GM21360 (cell line): Measurements from ENCODE around the gene KIAA1210.
"Not testable (repeated sequence)": the region's sequence is repeated elsewhere in the genome, so short reads cannot be mapped to it uniquely, and the experiment has no call there.

Experiments
- ATAC-seq: cut with Tn5 transposase; IDR thresholded peaks from one replicate; pipeline ENCODE4 v1.9.1; 2021; ENCODE audit warnings: mild to moderate bottlenecking, moderate library complexity; ENCODE audit not compliant: unreplicated experiment

The KIAA1210 gene

GRCh38 chrX:119040432-119040831, 87.2 kb downstream of the KIAA1210 start:
- ATAC-seq, result no peak

- no peak for ATAC-seq
Measured at GRCh38 chrX:119036107-119037029, 91.2 kb downstream of the KIAA1210 start.

GRCh38 chrX:119030990-119031389, 96.6 kb downstream of the KIAA1210 start:
- no peak for ATAC-seq

- not testable (repeated sequence) for ATAC-seq
Measured at GRCh38 chrX:119029656-119030055, 98.0 kb downstream of the KIAA1210 start.

GRCh38 chrX:119028733-119029330, 98.8 kb downstream of the KIAA1210 start:
- no peak for ATAC-seq
